GM23338 (cell line): Measurements from ENCODE around the gene VPS52.

Source experiments
- CREB1 ChIP-seq: fragments of 250-450 bp; sonication (Bioruptor Pico); IDR thresholded peaks from 2 replicates; pipeline ENCODE4 v1.5.0; 2020; ENCODE audit warnings: low read depth, mild to moderate bottlenecking, moderate library complexity
- CTCF ChIP-seq, 2 experiments: fragments of 200-600 bp in 1 of 2; sonication (generic) in 1 of 2; conservative IDR thresholded peaks; 2 replicates each; pipeline versions ENCODE4 v1.5.1 to v1.6.1; 2016 to 2017; ENCODE audit warnings: antibody characterized with exemption in 2 of 2, low read depth in 2 of 2, mild to moderate bottlenecking in 2 of 2, moderate library complexity in 1 of 2
- ETS1 ChIP-seq: IDR thresholded peaks from 2 replicates; pipeline ENCODE4 v1.6.1; 2016; ENCODE audit warnings: antibody characterized with exemption
- EZH2 ChIP-seq: fragments of 200-600 bp; sonication (generic); IDR thresholded peaks from one replicate; pipeline ENCODE4 v1.8.0; 2017; ENCODE audit warnings: antibody characterized with exemption, mild to moderate bottlenecking, low read depth; ENCODE audit not compliant: unreplicated experiment
- EZH2phosphoT487 ChIP-seq: fragments of 200-600 bp; sonication (generic); IDR thresholded peaks from one replicate; pipeline ENCODE4 v1.8.1; 2018; ENCODE audit warnings: antibody characterized with exemption; ENCODE audit not compliant: unreplicated experiment
- JUNB ChIP-seq: IDR thresholded peaks from one replicate; pipeline ENCODE4 v1.6.1; 2016; ENCODE audit warnings: antibody characterized with exemption; ENCODE audit not compliant: unreplicated experiment
- NANOG ChIP-seq: IDR thresholded peaks from 2 replicates; pipeline ENCODE4 v1.6.1; 2016; ENCODE audit warnings: antibody characterized with exemption, borderline replicate concordance
- POLR2AphosphoS5 ChIP-seq: IDR thresholded peaks from 2 replicates; pipeline ENCODE4 v1.6.1; 2016; ENCODE audit warnings: antibody characterized with exemption, low read depth
- STAT1 ChIP-seq: IDR thresholded peaks from one replicate; pipeline ENCODE4 v1.6.1; 2016; ENCODE audit warnings: antibody characterized with exemption; ENCODE audit not compliant: unreplicated experiment
- ZNF114 ChIP-seq: fragments of 250-450 bp; sonication (Bioruptor Pico); IDR thresholded peaks from 2 replicates; pipeline ENCODE4 v1.5.0; 2020; ENCODE audit warnings: mild to moderate bottlenecking, moderate library complexity
- ZNF331 ChIP-seq: fragments of 250-450 bp; sonication (Bioruptor Pico); IDR thresholded peaks from 2 replicates; pipeline ENCODE4 v1.5.0; 2020; ENCODE audit warnings: low read depth, mild to moderate bottlenecking, moderate library complexity
- TF ChIP-seq, protein P1 (sequence below): IDR thresholded peaks from one replicate; pipeline ENCODE4 v1.6.1; 2018; ENCODE audit warnings: antibody characterized with exemption; ENCODE audit not compliant: unreplicated experiment
- TF ChIP-seq, protein P2 (sequence below): fragments of 250-450 bp; sonication (Bioruptor Pico); IDR thresholded peaks from 2 replicates; pipeline ENCODE4 v1.5.0; 2020; ENCODE audit warnings: mild to moderate bottlenecking, moderate library complexity

DNA sequence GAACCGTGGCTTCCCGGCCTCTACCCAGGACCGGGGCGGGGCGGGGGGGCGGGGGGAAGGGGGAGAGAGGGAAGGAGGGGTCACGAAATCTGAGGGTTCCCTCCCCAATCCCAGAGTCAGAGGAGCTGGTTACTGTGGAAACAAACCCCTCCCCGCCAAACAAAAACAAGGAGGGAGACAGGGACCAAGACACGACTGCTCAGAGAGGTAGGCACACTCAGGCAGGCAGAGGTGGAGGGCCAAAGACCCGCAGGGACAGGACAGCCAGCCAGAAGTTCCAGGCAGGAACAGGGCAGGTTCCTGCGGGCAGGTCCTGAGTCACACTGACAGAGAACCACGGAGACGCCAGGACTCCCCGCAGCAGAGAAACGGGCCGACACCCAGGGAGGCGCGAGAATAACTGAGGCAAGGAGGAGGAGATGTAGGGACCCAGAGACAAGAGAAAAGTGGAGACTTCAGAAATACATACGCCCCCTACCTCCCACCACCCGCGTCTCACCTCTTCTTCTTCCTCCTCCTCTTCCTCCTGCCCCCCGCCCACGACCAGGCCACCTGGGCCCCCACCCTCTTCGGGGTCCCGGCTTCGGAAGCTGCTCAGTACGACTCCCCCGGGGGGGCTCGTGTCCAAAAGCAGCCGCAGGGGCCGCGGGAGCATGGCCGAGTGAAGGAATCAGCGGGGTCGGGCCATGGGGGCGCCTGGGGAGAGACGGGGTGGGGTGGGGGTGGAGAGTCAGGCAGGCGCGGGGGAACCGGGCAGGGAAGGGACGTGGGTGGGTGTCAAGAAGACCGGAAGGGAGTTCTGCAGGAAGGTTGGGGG is 26.5 kb upstream of the VPS52 start:
- TF ChIP-seq CTCF (conservative IDR thresholded peaks at IDR 0.05; ENCODE audit: low read depth in 2 of 2) = peak; percentile 7 to 25; a peak in 2 of 4 replicates
- TF ChIP-seq, protein P1, sequence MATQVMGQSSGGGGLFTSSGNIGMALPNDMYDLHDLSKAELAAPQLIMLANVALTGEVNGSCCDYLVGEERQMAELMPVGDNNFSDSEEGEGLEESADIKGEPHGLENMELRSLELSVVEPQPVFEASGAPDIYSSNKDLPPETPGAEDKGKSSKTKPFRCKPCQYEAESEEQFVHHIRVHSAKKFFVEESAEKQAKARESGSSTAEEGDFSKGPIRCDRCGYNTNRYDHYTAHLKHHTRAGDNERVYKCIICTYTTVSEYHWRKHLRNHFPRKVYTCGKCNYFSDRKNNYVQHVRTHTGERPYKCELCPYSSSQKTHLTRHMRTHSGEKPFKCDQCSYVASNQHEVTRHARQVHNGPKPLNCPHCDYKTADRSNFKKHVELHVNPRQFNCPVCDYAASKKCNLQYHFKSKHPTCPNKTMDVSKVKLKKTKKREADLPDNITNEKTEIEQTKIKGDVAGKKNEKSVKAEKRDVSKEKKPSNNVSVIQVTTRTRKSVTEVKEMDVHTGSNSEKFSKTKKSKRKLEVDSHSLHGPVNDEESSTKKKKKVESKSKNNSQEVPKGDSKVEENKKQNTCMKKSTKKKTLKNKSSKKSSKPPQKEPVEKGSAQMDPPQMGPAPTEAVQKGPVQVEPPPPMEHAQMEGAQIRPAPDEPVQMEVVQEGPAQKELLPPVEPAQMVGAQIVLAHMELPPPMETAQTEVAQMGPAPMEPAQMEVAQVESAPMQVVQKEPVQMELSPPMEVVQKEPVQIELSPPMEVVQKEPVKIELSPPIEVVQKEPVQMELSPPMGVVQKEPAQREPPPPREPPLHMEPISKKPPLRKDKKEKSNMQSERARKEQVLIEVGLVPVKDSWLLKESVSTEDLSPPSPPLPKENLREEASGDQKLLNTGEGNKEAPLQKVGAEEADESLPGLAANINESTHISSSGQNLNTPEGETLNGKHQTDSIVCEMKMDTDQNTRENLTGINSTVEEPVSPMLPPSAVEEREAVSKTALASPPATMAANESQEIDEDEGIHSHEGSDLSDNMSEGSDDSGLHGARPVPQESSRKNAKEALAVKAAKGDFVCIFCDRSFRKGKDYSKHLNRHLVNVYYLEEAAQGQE = no peak
- TF ChIP-seq EZH2phosphoT487 = no peak
- TF ChIP-seq JUNB = no peak
- no peak for TF ChIP-seq POLR2AphosphoS5
- no peak for TF ChIP-seq EZH2
- TF ChIP-seq CREB1 (CRISPR knock-in tag) = no peak
- TF ChIP-seq STAT1 = no peak
- TF ChIP-seq NANOG = no peak
- no peak for TF ChIP-seq ZNF114 (CRISPR knock-in tag)
- no peak for TF ChIP-seq ZNF331
- TF ChIP-seq ETS1 = no peak
- TF ChIP-seq, protein P2, sequence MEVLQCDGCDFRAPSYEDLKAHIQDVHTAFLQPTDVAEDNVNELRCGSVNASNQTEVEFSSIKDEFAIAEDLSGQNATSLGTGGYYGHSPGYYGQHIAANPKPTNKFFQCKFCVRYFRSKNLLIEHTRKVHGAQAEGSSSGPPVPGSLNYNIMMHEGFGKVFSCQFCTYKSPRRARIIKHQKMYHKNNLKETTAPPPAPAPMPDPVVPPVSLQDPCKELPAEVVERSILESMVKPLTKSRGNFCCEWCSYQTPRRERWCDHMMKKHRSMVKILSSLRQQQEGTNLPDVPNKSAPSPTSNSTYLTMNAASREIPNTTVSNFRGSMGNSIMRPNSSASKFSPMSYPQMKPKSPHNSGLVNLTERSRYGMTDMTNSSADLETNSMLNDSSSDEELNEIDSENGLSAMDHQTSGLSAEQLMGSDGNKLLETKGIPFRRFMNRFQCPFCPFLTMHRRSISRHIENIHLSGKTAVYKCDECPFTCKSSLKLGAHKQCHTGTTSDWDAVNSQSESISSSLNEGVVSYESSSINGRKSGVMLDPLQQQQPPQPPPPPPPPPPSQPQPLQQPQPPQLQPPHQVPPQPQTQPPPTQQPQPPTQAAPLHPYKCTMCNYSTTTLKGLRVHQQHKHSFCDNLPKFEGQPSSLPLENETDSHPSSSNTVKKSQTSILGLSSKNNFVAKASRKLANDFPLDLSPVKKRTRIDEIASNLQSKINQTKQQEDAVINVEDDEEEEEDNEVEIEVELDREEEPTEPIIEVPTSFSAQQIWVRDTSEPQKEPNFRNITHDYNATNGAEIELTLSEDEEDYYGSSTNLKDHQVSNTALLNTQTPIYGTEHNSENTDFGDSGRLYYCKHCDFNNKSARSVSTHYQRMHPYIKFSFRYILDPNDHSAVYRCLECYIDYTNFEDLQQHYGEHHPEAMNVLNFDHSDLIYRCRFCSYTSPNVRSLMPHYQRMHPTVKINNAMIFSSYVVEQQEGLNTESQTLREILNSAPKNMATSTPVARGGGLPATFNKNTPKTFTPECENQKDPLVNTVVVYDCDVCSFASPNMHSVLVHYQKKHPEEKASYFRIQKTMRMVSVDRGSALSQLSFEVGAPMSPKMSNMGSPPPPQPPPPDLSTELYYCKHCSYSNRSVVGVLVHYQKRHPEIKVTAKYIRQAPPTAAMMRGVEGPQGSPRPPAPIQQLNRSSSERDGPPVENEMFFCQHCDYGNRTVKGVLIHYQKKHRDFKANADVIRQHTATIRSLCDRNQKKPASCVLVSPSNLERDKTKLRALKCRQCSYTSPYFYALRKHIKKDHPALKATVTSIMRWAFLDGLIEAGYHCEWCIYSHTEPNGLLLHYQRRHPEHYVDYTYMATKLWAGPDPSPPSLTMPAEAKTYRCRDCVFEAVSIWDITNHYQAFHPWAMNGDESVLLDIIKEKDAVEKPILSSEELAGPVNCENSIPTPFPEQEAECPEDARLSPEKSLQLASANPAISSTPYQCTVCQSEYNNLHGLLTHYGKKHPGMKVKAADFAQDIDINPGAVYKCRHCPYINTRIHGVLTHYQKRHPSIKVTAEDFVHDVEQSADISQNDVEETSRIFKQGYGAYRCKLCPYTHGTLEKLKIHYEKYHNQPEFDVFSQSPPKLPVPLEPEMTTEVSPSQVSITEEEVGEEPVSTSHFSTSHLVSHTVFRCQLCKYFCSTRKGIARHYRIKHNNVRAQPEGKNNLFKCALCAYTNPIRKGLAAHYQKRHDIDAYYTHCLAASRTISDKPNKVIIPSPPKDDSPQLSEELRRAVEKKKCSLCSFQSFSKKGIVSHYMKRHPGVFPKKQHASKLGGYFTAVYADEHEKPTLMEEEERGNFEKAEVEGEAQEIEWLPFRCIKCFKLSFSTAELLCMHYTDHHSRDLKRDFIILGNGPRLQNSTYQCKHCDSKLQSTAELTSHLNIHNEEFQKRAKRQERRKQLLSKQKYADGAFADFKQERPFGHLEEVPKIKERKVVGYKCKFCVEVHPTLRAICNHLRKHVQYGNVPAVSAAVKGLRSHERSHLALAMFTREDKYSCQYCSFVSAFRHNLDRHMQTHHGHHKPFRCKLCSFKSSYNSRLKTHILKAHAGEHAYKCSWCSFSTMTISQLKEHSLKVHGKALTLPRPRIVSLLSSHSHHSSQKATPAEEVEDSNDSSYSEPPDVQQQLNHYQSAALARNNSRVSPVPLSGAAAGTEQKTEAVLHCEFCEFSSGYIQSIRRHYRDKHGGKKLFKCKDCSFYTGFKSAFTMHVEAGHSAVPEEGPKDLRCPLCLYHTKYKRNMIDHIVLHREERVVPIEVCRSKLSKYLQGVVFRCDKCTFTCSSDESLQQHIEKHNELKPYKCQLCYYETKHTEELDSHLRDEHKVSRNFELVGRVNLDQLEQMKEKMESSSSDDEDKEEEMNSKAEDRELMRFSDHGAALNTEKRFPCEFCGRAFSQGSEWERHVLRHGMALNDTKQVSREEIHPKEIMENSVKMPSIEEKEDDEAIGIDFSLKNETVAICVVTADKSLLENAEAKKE (CRISPR knock-in tag) = no peak
